NCI-H226 (cell line): ENCODE measurements around the gene CTIF.
"Not testable (repeated sequence)": the region's sequence is repeated elsewhere in the genome, so short reads cannot be mapped to it uniquely, and the experiment has no call there.

ENCODE experiments used
- DNase-seq: peaks from one replicate; pipeline ENCODE4 v3.0.0-alpha.2; 2015

Gene CTIF

DNA sequence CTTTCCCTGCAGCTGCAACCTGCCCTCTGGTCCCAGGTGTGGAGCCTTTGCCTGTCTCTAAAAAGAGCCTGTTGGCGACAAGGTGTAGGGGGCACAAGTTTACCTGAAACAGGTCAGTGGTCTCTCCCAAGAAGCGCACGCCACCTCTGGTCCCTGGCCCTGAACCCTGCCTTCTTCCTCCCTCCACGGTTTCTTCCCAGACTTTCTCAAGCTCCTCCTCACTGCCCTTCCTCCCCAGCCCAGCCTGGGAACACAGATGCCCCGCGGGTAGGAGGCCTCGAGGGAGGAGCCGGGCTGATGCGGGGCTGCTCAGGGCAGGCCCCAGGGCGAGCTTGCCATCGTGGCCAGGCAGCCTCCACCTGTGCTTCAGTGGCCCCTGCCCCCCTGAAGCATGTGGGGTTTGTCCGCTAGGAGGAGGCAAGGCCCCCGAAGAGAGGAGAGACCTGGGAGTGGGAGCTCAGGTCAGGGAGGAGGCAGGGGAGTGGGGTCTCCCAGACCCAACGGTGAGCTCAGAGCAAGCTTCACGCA is 322.4 kb downstream of the CTIF start:
- no peak for DNase-seq

DNA sequence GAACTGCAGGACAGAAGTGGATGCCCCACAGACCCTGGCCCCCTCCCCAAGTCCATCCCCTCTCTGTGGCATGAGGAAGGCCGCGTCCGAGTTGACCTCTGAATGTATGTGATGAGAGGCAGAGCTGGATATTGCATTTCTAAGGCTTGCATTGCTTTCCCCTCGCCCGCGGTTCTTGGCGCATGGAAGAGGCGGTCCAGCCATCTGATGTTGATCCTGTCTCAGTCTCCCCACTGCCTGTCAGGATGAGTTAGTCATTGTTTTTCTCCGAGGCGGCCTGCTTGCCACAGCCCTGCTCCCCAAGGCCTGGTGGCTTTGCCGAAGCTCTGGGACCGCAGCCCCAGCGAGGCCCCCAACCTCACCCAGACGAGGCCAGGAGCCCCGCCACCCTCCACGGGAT is 323.3 kb downstream of the CTIF start:
- DNase-seq: no peak

- no peak for DNase-seq
These were observed 323.9 kb downstream of the CTIF start for GRCh38 chr18:48862678-48863270.

DNA sequence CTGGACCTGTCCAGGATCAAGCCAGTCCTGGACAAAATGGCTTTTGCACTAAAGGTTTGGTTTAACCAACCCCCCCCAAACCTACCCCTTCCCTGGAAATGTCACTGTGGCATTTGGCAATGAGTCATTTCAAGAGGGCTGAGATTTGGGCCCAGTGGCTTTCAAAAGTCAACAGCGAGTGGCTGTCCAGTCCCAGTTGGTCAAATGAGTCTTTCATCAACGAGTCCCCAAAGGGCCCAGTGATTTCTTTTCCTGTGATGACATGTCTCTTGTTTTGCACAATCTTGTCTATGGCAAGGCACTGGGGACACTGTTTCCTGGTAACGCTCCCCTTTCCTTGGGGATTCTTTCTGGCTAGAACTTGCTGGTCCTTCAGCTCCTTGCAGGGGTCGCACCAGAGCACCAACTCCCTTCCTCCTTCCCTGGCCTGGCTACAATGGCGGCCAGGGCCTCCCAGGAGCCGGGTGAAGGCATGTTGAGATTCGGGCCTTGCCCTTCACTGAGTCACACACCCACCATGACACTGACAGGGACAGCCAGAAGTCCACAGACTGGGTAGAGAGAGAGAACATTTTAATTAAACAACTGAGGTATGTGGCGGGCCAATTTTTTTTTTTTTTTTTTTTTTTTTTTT is 324.7 kb downstream of the CTIF start:
- DNase-seq: no peak

DNA sequence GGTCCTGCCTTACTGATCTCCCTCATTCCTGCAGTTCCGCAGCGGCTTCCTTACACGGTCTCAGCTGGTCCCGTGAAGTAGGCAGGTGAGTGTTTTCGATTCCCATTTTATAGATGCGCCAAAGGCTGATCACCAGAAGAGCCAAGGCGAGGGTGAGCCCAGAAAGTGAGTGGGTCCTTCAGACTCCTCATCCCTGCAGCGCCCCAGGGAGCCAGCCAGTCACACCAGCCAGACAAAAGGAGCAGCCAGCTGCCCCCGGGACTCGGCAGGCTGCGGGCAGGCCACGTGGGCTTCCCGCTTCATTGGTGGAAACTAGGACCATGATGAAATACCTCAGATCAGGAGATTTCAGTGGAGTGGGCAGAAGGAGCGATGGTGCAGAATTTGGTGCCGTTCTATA is 326.0 kb downstream of the CTIF start:
- DNase-seq: no peak

DNA sequence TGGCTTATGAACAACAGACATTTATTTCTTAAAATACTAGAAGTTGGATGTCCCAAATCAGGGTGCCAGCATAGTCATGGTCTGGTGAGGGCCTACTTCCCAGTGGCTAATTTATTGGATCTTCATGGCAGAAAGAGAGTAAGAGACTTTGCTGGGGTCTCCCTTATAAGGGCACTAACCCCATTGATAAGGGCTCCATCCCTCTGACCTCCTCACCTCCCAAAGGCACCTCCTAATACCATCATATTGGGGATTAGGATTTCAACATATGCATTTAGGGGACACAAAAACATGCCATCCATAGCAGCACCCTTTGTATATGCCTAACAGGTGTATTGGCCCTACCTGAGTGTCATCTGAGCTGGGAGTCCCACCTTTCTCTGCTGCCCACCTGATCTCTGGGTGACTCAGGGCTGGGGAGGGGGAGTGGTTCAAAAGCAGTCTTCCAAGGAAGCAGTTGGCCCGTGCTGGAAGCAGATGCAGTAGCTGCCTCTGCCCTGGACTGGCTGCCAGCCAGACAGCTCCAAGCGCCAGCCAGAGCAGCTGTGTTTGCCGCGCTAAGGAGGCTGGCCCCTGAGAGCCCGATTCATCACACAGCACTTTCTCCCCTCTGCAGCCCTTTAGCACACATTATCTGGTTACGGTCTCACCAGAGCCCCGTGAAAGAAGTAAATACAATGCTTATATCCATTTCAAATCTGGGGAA is 327.4 kb downstream of the CTIF start:
- no peak for DNase-seq

DNA sequence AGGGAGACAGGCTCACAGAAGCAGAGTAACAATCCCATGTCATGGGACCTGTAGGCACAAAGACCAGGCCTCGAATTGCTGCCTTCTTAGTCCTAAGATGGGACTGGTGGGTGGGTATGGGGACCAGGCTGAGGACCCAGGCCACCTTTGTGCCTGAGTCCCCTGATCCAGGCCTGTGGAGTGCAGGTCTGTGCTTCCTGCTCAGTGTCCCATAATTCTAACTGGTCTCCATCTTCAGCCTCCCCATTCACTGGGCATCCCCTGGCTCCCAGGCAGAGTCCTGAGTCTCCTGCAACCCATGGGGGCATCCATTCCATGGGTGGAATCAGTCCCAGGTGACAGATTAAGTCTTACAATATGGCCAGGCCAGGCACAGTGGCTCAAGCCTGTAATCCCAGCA is 328.0 kb downstream of the CTIF start:
- no peak for DNase-seq

DNA sequence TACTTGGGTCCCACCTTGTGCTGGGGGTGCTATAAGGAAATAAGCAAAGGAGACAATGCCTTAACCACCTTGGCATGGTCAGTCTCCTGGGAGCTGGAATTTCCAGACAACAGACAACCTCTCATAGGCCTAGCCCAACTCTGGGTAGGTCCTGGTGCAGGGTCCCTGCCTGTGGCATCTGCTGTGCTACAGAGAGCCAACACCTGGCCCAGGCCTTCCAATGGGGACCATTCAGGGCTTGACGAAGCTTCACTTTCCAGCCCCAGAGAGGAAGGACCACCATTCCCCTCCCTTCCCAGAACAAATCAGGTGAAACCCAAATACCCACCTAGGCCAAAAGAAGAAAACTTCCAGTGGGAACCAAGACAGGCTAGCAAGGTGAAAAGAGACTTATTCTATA is 329.1 kb downstream of the CTIF start:
- DNase-seq: no peak

GRCh38 chr18:48868468-48869466 is 329.9 kb downstream of the CTIF start:
- DNase-seq: no peak

GRCh38 chr18:48869591-48869990 is 330.8 kb downstream of the CTIF start:
- DNase-seq: no peak

DNA sequence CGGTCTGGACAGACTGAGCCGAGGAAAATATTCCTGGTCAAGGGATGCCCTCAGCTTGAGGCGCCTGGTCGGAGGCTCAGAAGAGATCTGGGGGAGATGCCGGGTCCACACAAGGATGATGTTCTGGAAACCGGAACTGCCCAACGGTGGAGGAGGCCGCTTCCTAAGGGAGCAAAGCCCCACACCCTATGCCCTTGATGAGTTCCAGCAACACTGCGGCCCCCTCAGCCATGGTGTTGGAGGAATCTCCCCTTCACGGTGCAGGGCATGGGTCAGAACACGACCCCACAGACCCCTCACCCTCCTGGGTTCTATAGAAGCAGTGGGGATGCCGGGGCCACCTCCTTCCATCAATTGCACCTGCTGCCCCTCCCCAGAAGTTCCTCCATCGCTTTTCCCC is 332.1 kb downstream of the CTIF start:
- not testable (repeated sequence) for DNase-seq

DNA sequence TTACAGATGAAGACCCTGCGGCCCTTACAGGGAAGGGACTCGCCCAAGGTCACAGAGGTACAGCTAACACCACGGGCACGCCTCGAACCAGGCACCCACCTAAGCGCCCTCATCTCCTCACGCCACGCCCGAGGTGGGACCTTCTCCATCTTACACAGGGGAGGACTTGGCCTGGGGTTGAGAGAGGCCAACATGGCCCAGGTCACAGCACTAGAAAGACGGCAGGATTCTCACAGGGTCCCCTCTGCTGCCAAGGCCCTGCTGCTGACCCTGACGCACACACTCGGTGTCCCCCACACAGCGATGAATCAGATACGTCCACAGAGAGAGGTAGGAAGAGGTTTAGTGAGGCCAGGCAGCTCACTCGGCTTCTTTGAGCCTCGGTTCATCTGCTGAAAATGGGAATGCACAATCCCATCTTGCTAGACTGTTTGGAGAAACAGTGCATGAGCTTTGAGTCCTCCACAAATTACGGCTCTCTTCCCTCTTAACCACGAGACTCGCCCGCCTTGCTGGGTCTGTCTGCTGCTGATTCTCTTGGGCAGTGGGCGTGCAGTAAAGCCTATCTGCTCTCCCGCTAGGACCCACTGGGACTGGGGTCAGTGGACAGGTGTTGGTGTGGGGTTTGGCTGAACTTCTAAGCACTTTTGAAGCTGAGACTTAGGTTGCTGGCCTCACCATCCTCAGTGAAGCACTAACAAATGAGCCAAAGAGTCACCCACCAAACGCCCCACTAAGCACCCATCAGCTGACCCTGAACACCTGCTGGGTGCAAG is 332.7 kb downstream of the CTIF start:
- DNase-seq: no peak

GRCh38 chr18:48872234-48873145 is 333.7 kb downstream of the CTIF start:
- no peak for DNase-seq

DNA sequence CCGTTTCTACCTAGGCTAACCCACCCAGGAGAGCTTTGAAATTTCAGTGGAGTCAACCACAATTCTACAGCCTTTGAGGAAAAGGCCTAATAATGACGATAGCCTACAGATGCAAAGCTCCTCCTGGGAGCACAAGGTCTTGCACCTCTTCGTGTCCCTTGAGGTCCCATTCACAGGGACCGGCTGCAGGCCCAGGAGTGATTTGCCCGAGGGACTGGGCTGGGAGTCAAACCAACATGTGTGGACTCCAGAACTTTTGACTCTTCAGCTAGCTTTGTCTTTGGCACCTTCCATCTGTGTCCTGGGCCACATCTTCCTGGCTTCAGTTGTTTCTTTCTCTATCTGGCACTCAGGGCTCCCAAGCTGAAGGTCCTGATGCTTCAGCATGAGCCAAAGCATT is 335.4 kb downstream of the CTIF start:
- no peak for DNase-seq

- DNase-seq: no peak
These were observed 335.9 kb downstream of the CTIF start for GRCh38 chr18:48874701-48875162.

- no peak for DNase-seq
These were observed 336.6 kb downstream of the CTIF start for GRCh38 chr18:48875314-48875941.

GRCh38 chr18:48875942-48876511 is 337.2 kb downstream of the CTIF start:
- DNase-seq: no peak

DNA sequence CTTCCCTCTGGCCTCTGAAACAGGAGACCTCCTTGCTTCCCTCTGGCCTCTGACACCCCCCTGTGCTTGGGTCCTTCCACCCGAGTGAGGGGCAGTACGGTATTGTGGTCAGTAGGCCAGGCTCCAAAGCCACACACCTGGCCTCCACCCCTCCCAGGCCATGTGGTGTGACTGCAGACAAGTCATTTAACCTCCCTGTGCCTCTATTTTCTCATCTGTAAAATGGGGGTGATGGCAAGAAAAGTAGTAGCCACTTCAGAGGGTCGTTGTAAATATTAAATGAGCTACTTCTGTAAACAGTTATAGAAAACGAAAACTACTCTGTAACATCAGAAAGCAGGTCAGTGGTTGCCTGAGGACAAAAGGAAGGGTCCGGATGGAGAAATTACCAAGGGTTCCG is 337.8 kb downstream of the CTIF start:
- DNase-seq: no peak

DNA sequence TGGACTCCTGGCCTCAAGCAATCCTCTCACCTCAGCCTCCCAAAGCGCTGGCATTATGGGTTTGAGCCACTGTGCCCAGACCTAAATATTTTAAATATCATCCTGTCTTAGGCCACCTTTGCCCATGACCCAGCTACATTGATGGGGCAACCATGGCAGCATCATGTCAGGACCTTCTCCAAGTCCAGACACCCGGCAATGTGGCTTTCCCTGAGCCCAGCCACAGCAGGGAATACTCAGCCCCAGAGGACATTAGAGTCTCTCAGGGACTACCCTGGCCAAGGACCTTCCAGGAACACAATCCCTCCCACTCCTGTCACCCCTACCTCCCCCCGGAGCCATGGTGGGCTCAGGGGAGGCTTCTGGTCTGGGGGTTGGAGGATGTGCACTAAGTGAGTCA is 339.1 kb downstream of the CTIF start:
- no peak for DNase-seq

DNA sequence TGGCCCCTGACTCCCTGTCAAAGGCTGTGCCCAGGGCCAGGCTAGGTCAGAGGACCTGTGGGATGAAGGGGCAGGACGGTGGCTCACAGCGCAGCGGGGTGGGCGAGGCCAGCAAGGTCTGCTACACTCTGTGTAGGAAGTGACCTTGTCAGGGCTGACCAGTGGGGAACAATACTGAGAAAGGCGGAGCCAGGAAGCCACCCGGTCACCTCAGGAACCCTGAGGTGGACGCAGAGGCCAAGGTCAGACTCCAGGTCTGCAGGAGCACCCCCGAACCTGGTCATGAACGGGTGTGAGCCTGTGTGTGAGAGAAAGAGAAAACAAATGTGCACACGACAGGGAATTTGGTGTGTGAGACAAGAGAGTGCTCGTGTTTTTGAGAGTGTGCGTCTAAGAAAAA is 339.6 kb downstream of the CTIF start:
- DNase-seq: no peak
